Activated effector memory CD4-positive, alpha-beta T cell treated with anti-CD3 and anti-CD28 coated beads, Interleukin-2, amount 50 U/mL, for 16 hours (primary cell): Measurements from ENCODE around the gene CLTC.
"Not testable (repeated sequence)": the region's sequence is repeated elsewhere in the genome, so short reads cannot be mapped to it uniquely, and the experiment has no call there.

Experiments
- DNase-seq: peaks from one replicate; pipeline ENCODE4 v3.0.0-alpha.2; 2020

The CLTC gene

GRCh38 chr17:59634632-59635541 lies 15.2 kb downstream of the CLTC start:
- no peak for DNase-seq

- DNase-seq: no peak
Measured at GRCh38 chr17:59637611-59638310, 18.1 kb downstream of the CLTC start.

- DNase-seq: no peak
Measured at GRCh38 chr17:59638553-59638952, 18.9 kb downstream of the CLTC start.

- DNase-seq: no peak
Measured at GRCh38 chr17:59641799-59642484, 22.2 kb downstream of the CLTC start.

GRCh38 chr17:59642565-59642964 lies 22.9 kb downstream of the CLTC start:
- DNase-seq: no peak

- no peak for DNase-seq
Measured at GRCh38 chr17:59643159-59644140, 23.8 kb downstream of the CLTC start.

GRCh38 chr17:59647288-59647687 lies 27.6 kb downstream of the CLTC start:
- no peak for DNase-seq

GRCh38 chr17:59649886-59650285 lies 30.2 kb downstream of the CLTC start:
- no peak for DNase-seq

- no peak for DNase-seq
Measured at GRCh38 chr17:59650642-59651041, 30.9 kb downstream of the CLTC start.

GRCh38 chr17:59651346-59651745 lies 31.7 kb downstream of the CLTC start:
- DNase-seq: no peak

- no peak for DNase-seq
Measured at GRCh38 chr17:59652119-59652518, 32.4 kb downstream of the CLTC start.

- not testable (repeated sequence) for DNase-seq
Measured at GRCh38 chr17:59656624-59657023, 36.9 kb downstream of the CLTC start.

- no peak for DNase-seq
Measured at GRCh38 chr17:59666235-59666634, 46.5 kb downstream of the CLTC start.

- DNase-seq: no peak
Measured at GRCh38 chr17:59668816-59669215, 49.1 kb downstream of the CLTC start.

GRCh38 chr17:59669411-59669810 lies 49.7 kb downstream of the CLTC start:
- DNase-seq: no peak

GRCh38 chr17:59669944-59670343 lies 50.2 kb downstream of the CLTC start:
- no peak for DNase-seq

- no peak for DNase-seq
Measured at GRCh38 chr17:59671386-59671785, 51.7 kb downstream of the CLTC start.

- DNase-seq: no peak
Measured at GRCh38 chr17:59675231-59675630, 55.5 kb downstream of the CLTC start.

GRCh38 chr17:59676716-59677115 lies 57.0 kb downstream of the CLTC start:
- no peak for DNase-seq

GRCh38 chr17:59678918-59679317 lies 59.2 kb downstream of the CLTC start:
- DNase-seq: no peak

GRCh38 chr17:59680314-59680713 lies 60.6 kb downstream of the CLTC start:
- DNase-seq: no peak

GRCh38 chr17:59683283-59683682 lies 63.6 kb downstream of the CLTC start:
- DNase-seq: no peak
